ENCODE data around the gene PYROXD2. TPM values are rescaled to one million over a fixed set of nuclear protein-coding genes. Genes with fewer than 3 reads are reported as not detected.

Gene PYROXD2
- total RNA-seq, 5 donors from 2014 or later (not counting 1 experiment from before 2014, with no cell fraction given): 16.4 to 27.5 (median 20.0) TPM

- H3K4me3 ChIP-seq (ENCODE audit: control insufficient read depth in 1 of 2, extremely low read depth in 1 of 2, low read length in 1 of 2): no peak overlapping the region
- DNase-seq: no peak
- H3K27ac ChIP-seq (ENCODE audit: low read length): no peak overlapping the region
- 94% methylated on average over 7 of the region's 9 CpGs for WGBS (ENCODE audit: insufficient coverage)
- Mint-ChIP-seq H3K4me1 (no peaks in the 10 kb centered on the region), H3K9me3 (no peaks in the 10 kb centered on the region), H3K27me3 (no peaks in the 10 kb centered on the region), H3K27ac (no peak overlapping the region), H3K4me3 (no peak overlapping the region), H3K36me3 (peaks cover 27% of the 10 kb centered on the region)
- POLR2A ChIA-PET: no interaction called here
- peaks cover 10 to 62% of the 10 kb centered on the region in 2 donors for H3K36me3 ChIP-seq (ENCODE audit: control insufficient read depth in 2 of 2, extremely low read depth in 1 of 2, insufficient read depth in 1 of 2, low read length in 1 of 2)
- CTCF ChIA-PET: interaction anchor here in 1 of 2 donors (0.6 kb wide), 1 partner anchor 156 kb away, joined by 3 read pairs; the partner anchor contains the start of gene LOXL4
- no peaks in the 10 kb centered on the region for H3K9me3 ChIP-seq
- no peaks in the 10 kb centered on the region for H3K4me1 ChIP-seq (ENCODE audit: control insufficient read depth in 1 of 2, extremely low read depth in 1 of 2, insufficient read depth in 2 of 2, low read length in 2 of 2)
- ATAC-seq (replicated peaks in 1 of 4): no peak
- H3K27me3 ChIP-seq (replicated peaks in 1 of 2; ENCODE audit: control insufficient read depth in 2 of 2, extremely low read depth in 1 of 2, insufficient read depth in 2 of 2, low read length in 1 of 2): no peaks in the 10 kb centered on the region
Observed at GRCh38 chr10:98423691-98424120, 8.7 kb upstream of the PYROXD2 start.

DNA sequence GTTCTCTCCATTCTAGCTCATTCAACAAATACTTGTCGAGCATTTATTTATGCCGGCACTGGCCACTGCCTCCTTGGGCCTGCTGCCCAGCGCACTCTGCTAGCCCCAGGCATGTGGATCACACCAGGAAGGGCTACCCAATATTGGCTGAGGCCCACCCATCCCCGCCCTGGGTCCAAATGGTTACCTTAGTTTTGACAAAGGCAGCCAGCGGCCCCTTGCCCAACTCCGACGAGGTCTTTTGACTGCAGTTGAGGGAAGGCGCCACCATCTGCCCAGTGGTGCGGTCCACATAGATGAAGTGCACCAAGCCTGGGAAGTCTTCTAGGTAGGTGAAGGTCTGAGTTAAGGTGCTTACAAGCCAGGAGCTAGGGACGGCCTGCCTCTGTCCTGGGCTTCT is 7.2 kb upstream of the PYROXD2 start:
- Mint-ChIP-seq H3K27me3 (no peaks in the 10 kb centered on the region), H3K9me3 (no peaks in the 10 kb centered on the region), H3K27ac (no peak overlapping the region), H3K36me3 (peaks cover 23% of the 10 kb centered on the region), H3K4me1 (no peaks in the 10 kb centered on the region), H3K4me3 (no peak overlapping the region)
- ChIA-PET CTCF (interaction anchor here (0.7 kb wide), 2 partner anchors 37 to 856 kb away, joined by 3 to 4 read pairs; no protein-coding TSS in a partner anchor), POLR2A (no interaction called here)
- Histone ChIP-seq H3K4me3 (ENCODE audit: control insufficient read depth in 1 of 2, extremely low read depth in 1 of 2, low read length in 1 of 2) (no peak overlapping the region), H3K36me3 (ENCODE audit: control insufficient read depth in 2 of 2, extremely low read depth in 1 of 2, insufficient read depth in 1 of 2, low read length in 1 of 2) (peaks cover 18 to 57% of the 10 kb centered on the region in 2 donors), H3K9me3 (no peaks in the 10 kb centered on the region), H3K4me1 (ENCODE audit: control insufficient read depth in 1 of 2, extremely low read depth in 1 of 2, insufficient read depth in 2 of 2, low read length in 2 of 2) (no peaks in the 10 kb centered on the region), H3K27me3 (replicated peaks in 1 of 2; ENCODE audit: control insufficient read depth in 2 of 2, extremely low read depth in 1 of 2, insufficient read depth in 2 of 2, low read length in 1 of 2) (no peaks in the 10 kb centered on the region), H3K27ac (ENCODE audit: low read length) (no peak overlapping the region)
- ATAC-seq (replicated peaks in 1 of 4): no peak
- no peak for DNase-seq
- 97% methylated on average over 9 of the region's 10 CpGs for WGBS (ENCODE audit: insufficient coverage)

DNA sequence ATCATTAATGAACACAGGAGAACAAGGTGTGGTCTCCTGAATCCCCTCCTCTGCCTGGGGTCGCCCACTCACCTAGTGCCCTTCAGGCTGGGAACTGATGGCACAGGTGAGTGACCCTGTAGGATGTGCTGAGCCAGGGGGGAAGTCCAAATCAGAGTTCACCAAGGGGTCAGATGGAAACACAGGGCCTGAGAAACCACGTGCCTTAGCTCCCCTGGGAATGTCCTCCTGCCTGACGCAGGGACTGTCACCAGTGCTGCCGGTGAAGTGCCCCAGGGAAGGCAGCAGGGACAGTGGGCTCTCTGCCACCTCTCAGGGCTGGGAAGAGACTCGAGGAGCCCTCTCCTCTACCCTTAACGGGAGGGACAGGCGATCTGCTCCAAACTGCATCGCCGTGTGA is 5.8 kb upstream of the PYROXD2 start:
- CTCF ChIA-PET: no interaction called here
- H3K36me3 ChIP-seq (ENCODE audit: control insufficient read depth in 2 of 2, extremely low read depth in 1 of 2, insufficient read depth in 1 of 2, low read length in 1 of 2): peaks cover 18 to 53% of the 10 kb centered on the region in 2 donors
- Mint-ChIP-seq H3K36me3 (peaks cover 23% of the 10 kb centered on the region), H3K27me3 (no peaks in the 10 kb centered on the region), H3K4me3 (no peak overlapping the region), H3K27ac (no peak overlapping the region), H3K4me1 (no peaks in the 10 kb centered on the region), H3K9me3 (no peaks in the 10 kb centered on the region)
- POLR2A ChIA-PET: no interaction called here
- H3K27ac ChIP-seq (ENCODE audit: low read length): no peak overlapping the region
- no peaks in the 10 kb centered on the region for H3K9me3 ChIP-seq
- WGBS (ENCODE audit: insufficient coverage): 91% methylated on average over 6 of the region's 9 CpGs
- ATAC-seq (replicated peaks in 1 of 4) (no peak), DNase-seq (no peak)
- no peaks in the 10 kb centered on the region for H3K4me1 ChIP-seq (ENCODE audit: control insufficient read depth in 1 of 2, extremely low read depth in 1 of 2, insufficient read depth in 2 of 2, low read length in 2 of 2)
- no peak overlapping the region for H3K4me3 ChIP-seq (ENCODE audit: control insufficient read depth in 1 of 2, extremely low read depth in 1 of 2, low read length in 1 of 2)
- H3K27me3 ChIP-seq (replicated peaks in 1 of 2; ENCODE audit: control insufficient read depth in 2 of 2, extremely low read depth in 1 of 2, insufficient read depth in 2 of 2, low read length in 1 of 2): no peaks in the 10 kb centered on the region

DNA sequence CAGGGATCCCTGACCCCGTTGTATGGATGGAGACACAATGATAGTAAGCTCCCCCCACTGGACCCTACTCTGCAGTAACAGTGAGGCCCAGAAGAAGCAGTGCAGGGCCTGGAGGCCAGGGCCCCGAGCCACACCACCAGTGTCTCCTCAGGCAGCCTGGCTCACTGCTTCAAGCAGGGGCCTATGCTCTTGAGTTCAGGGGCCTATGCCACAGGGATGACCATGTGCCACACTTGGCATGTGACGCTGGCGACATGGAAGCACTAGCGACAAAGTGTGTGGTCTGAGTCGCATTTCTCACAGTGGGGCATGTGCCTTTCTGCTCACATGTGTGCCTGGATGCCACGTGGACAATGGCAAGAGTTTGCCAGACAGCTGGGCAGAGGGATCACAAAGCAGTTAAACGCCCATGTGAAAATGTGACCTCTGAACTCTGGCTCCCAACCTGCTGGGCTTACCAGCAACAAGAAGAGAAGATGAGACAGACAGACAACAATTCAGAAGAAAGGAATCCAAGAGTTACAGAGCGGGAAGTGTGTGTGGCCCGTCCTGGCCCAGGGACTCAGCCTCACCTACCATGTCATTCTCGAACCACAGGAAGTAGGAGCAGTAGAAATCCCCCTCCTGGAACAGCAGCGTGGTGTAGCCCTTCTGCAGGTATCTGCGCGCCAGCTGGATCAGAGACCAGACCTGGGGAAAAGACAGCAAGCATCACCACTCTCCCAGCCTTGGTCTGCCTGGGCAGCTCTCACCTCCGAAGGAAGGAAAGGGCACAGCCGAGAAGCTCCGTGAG is 4.7 kb upstream of the PYROXD2 start:
- Mint-ChIP-seq H3K4me1 (peaks cover 6 to 8% (median 7%) of the 10 kb centered on the region in 3 donors), H3K36me3 (peaks cover 23% of the 10 kb centered on the region)
- 94% methylated on average over 11 of the region's 17 CpGs for WGBS (ENCODE audit: insufficient coverage)

DNA sequence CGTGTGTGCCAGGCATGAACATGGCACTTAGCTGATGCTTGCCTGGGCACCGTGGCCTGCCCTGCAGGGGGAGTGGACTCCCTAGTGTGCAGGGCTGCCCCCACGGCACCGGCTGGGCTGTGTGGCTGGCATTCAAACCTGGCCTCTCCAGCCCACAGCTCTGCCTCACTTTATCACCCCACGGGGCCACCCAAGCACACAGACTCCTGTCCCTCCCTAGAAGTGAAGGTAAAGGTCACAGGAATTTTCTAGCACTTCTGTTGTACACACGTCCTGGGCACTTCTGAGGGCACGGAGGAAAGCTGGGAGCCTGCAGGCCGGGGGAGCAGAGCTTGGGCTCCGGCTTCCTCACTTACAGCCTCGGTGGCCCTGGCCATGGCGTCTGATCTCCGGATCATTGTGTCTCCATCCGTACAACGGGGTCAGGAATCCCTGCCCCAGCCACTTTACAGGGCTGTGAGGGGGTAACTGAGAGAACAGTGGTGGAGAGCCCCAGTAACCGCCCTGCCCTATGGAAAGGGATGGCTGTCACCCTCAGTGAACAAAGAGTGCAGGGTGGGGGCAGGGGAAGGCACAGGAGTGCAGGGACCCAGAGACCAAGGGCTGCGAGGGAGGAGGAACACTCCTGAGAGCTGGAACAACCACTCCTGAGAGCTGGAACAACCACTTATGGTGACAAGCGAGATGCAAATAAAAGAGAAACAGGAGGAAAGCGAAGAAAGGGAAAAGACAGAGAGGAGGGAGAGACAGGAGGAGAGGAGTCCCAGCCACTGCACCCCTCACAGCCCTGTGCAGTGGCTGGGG is 3.9 kb upstream of the PYROXD2 start:
- no peaks in the 10 kb centered on the region for H3K9me3 Mint-ChIP-seq
- no peaks in the 10 kb centered on the region for H3K27me3 Mint-ChIP-seq
- Histone ChIP-seq H3K36me3 (ENCODE audit: control insufficient read depth in 2 of 2, extremely low read depth in 1 of 2, insufficient read depth in 1 of 2, low read length in 1 of 2) (peaks cover 16 to 47% of the 10 kb centered on the region in 2 donors), H3K27me3 (replicated peaks in 1 of 2; ENCODE audit: control insufficient read depth in 2 of 2, extremely low read depth in 1 of 2, insufficient read depth in 2 of 2, low read length in 1 of 2) (no peaks in the 10 kb centered on the region), H3K4me3 (ENCODE audit: control insufficient read depth in 1 of 2, extremely low read depth in 1 of 2, low read length in 1 of 2) (no peak overlapping the region), H3K27ac (ENCODE audit: low read length) (no peak overlapping the region), H3K9me3 (no peaks in the 10 kb centered on the region), H3K4me1 (ENCODE audit: control insufficient read depth in 1 of 2, extremely low read depth in 1 of 2, insufficient read depth in 2 of 2, low read length in 2 of 2) (peaks cover 2 to 18% of the 10 kb centered on the region in 2 experiments)
- no peak overlapping the region for H3K27ac Mint-ChIP-seq
- CTCF ChIA-PET: no interaction called here
- POLR2A ChIA-PET: interaction anchor here in 1 of 2 donors (0.6 kb wide), 1 partner anchor 251 kb away, joined by 3 read pairs; no protein-coding TSS in a partner anchor
- peaks cover 23% of the 10 kb centered on the region for H3K36me3 Mint-ChIP-seq
- DNase-seq (no peak), ATAC-seq (replicated peaks in 1 of 4) (no peak)
- WGBS (ENCODE audit: insufficient coverage): 96% methylated on average over 16 of the region's 18 CpGs
- peaks cover 14 to 15% (median 14%) of the 10 kb centered on the region in 3 donors for H3K4me1 Mint-ChIP-seq
- no peak overlapping the region for H3K4me3 Mint-ChIP-seq

More for the DNA sequence above, 4.7 kb upstream of the PYROXD2 start:
- Histone ChIP-seq H3K27ac (ENCODE audit: low read length) (no peak overlapping the region), H3K36me3 (ENCODE audit: control insufficient read depth in 2 of 2, extremely low read depth in 1 of 2, insufficient read depth in 1 of 2, low read length in 1 of 2) (peaks cover 16 to 53% of the 10 kb centered on the region in 2 donors), H3K27me3 (replicated peaks in 1 of 2; ENCODE audit: control insufficient read depth in 2 of 2, extremely low read depth in 1 of 2, insufficient read depth in 2 of 2, low read length in 1 of 2) (no peaks in the 10 kb centered on the region), H3K4me1 (ENCODE audit: control insufficient read depth in 1 of 2, extremely low read depth in 1 of 2, insufficient read depth in 2 of 2, low read length in 2 of 2) (peaks cover under 1 to 10% of the 10 kb centered on the region in 2 experiments), H3K9me3 (no peaks in the 10 kb centered on the region), H3K4me3 (ENCODE audit: control insufficient read depth in 1 of 2, extremely low read depth in 1 of 2, low read length in 1 of 2) (no peak overlapping the region)
- Mint-ChIP-seq H3K27me3 (no peaks in the 10 kb centered on the region), H3K27ac (no peak overlapping the region), H3K9me3 (no peaks in the 10 kb centered on the region), H3K4me3 (no peak overlapping the region)
- CTCF ChIA-PET: no interaction called here
- POLR2A ChIA-PET: interaction anchor here in 1 of 2 donors (0.6 kb wide), 1 partner anchor 252 kb away, joined by 3 read pairs; no protein-coding TSS in a partner anchor
- DNase-seq (no peak), ATAC-seq (replicated peaks in 1 of 4) (no peak)

- H3K27ac Mint-ChIP-seq: no peak overlapping the region
- ATAC-seq (replicated peaks in 1 of 4) (no peak), DNase-seq (no peak)
- CTCF ChIA-PET: no interaction called here
- H3K4me3 ChIP-seq (ENCODE audit: control insufficient read depth in 1 of 2, extremely low read depth in 1 of 2, low read length in 1 of 2): no peak overlapping the region
- no peaks in the 10 kb centered on the region for H3K9me3 ChIP-seq
- no peak overlapping the region for H3K27ac ChIP-seq (ENCODE audit: low read length)
- H3K4me1 Mint-ChIP-seq: peaks cover 16 to 18% (median 16%) of the 10 kb centered on the region in 3 donors
- H3K36me3 ChIP-seq (ENCODE audit: control insufficient read depth in 2 of 2, extremely low read depth in 1 of 2, insufficient read depth in 1 of 2, low read length in 1 of 2): peaks cover 16 to 40% of the 10 kb centered on the region in 2 donors
- peaks cover 2 to 20% of the 10 kb centered on the region in 2 experiments for H3K4me1 ChIP-seq (ENCODE audit: control insufficient read depth in 1 of 2, extremely low read depth in 1 of 2, insufficient read depth in 2 of 2, low read length in 2 of 2)
- H3K9me3 Mint-ChIP-seq: no peaks in the 10 kb centered on the region
- POLR2A ChIA-PET: no interaction called here
- H3K27me3 ChIP-seq (replicated peaks in 1 of 2; ENCODE audit: control insufficient read depth in 2 of 2, extremely low read depth in 1 of 2, insufficient read depth in 2 of 2, low read length in 1 of 2): no peaks in the 10 kb centered on the region
- H3K4me3 Mint-ChIP-seq: no peak overlapping the region
- WGBS (ENCODE audit: insufficient coverage): 97% methylated on average over 19 of the region's 21 CpGs
- H3K27me3 Mint-ChIP-seq: no peaks in the 10 kb centered on the region
- peaks cover 23% of the 10 kb centered on the region for H3K36me3 Mint-ChIP-seq
Observed at GRCh38 chr10:98417973-98418664, 3.1 kb upstream of the PYROXD2 start.
